ENCODE measurements around the gene PLEKHA1.

The PLEKHA1 gene

GRCh38 chr10:122461729-122462532 is 87.4 kb downstream of the PLEKHA1 start:
- DNase-seq (ENCODE audit: low spot score): no peak
- TF ChIP-seq CTCF (IDR thresholded peaks at IDR 0.05; ENCODE audit: extremely low read depth, missing control alignments): no peak

- TF ChIP-seq CTCF (IDR thresholded peaks at IDR 0.05; ENCODE audit: extremely low read depth, missing control alignments): no peak
- DNase-seq (ENCODE audit: low spot score): no peak
Measured at GRCh38 chr10:122462533-122463465, 88.3 kb downstream of the PLEKHA1 start.

DNA sequence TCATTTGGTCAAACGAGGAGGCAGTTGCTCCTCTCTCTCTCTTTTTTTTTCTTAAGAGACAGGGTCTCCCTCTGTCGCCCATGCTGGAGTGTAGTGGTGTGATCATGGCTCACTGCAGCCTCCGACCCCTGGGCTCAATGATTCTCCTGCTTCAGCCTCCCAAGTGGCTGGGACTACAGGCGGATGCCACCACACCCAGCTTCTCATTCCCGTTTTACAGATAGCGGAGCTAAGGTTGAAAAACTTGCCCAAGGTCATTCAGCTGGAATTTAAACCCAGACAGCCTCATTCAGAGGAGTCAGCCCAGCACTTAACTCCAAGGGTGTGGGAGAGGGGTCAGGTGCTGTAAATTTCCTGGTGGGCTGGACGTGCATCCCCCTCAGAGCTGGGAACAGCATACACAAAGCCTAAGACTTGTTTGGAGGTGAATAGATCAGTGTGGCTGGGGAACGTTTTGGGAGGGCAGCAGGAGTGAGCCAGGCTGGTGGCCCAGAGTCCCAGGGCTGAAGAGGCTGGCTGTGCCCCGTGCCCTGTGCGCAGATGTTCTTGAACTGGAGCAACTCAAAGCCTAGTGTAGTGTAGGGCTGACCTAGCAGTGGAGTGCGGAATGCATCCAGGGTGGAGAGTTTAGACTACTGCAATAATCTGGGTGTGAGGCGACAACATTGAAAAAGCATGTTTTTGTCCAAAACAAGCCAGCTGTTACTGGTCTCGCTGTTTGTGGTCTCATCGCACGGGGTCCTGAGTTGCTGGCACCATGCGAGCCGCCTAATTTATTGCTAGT is 89.2 kb downstream of the PLEKHA1 start:
- TF ChIP-seq CTCF (IDR thresholded peaks at IDR 0.05; ENCODE audit: extremely low read depth, missing control alignments): no peak
- no peak for DNase-seq (ENCODE audit: low spot score)

- no peak for TF ChIP-seq CTCF (IDR thresholded peaks at IDR 0.05; ENCODE audit: extremely low read depth, missing control alignments)
Measured at GRCh38 chr10:122464250-122464510, 89.7 kb downstream of the PLEKHA1 start.

GRCh38 chr10:122464586-122464985 is 90.1 kb downstream of the PLEKHA1 start:
- DNase-seq (ENCODE audit: low spot score): no peak
- no peak for TF ChIP-seq CTCF (IDR thresholded peaks at IDR 0.05; ENCODE audit: extremely low read depth, missing control alignments)

More at GRCh38 chr10:122464250-122464510, 89.7 kb downstream of the PLEKHA1 start:
- no peak for DNase-seq (ENCODE audit: low spot score)

GRCh38 chr10:122465401-122466040 is 91.0 kb downstream of the PLEKHA1 start:
- TF ChIP-seq CTCF (IDR thresholded peaks at IDR 0.05; ENCODE audit: extremely low read depth, missing control alignments): no peak
- no peak for DNase-seq (ENCODE audit: low spot score)

All from GM20000 (cell line).